HG03439 (cell line): Measurements from ENCODE around the gene DNAH7.

Experiments
- ATAC-seq: cut with Tn5 transposase; IDR thresholded peaks from one replicate; pipeline ENCODE4 v1.9.1; 2021; ENCODE audit warnings: mild to moderate bottlenecking, moderate library complexity; ENCODE audit not compliant: unreplicated experiment

DNAH7 gene

GRCh38 chr2:195818106-195818505, 250.5 kb downstream of the DNAH7 start:
- no peak for ATAC-seq

GRCh38 chr2:195815083-195815482, 253.6 kb downstream of the DNAH7 start:
- no peak for ATAC-seq

GRCh38 chr2:195813421-195813820, 255.2 kb downstream of the DNAH7 start:
- no peak for ATAC-seq

GRCh38 chr2:195810340-195811098, 258.1 kb downstream of the DNAH7 start:
- no peak for ATAC-seq

- ATAC-seq, result no peak
These were observed 260.4 kb downstream of the DNAH7 start for GRCh38 chr2:195808189-195808588.

- no peak for ATAC-seq
These were observed 263.2 kb downstream of the DNAH7 start for GRCh38 chr2:195805283-195805976.

- ATAC-seq, result no peak
These were observed 272.8 kb downstream of the DNAH7 start for GRCh38 chr2:195795879-195796278.

- no peak for ATAC-seq
These were observed 274.8 kb downstream of the DNAH7 start for GRCh38 chr2:195793881-195794280.

- ATAC-seq, result no peak
These were observed 286.5 kb downstream of the DNAH7 start for GRCh38 chr2:195782156-195782555.

GRCh38 chr2:195779491-195779890, 289.1 kb downstream of the DNAH7 start:
- no peak for ATAC-seq

- ATAC-seq, result no peak
These were observed 298.7 kb downstream of the DNAH7 start for GRCh38 chr2:195769975-195770374.

GRCh38 chr2:195768431-195768830, 300.2 kb downstream of the DNAH7 start:
- ATAC-seq, result no peak

GRCh38 chr2:195766691-195767090, 301.9 kb downstream of the DNAH7 start:
- no peak for ATAC-seq

- ATAC-seq, result no peak
These were observed 304.8 kb downstream of the DNAH7 start for GRCh38 chr2:195763866-195764265.

- no peak for ATAC-seq
These were observed 308.8 kb downstream of the DNAH7 start for GRCh38 chr2:195759877-195760276.

- ATAC-seq, result no peak
These were observed 309.8 kb downstream of the DNAH7 start for GRCh38 chr2:195758846-195759245.

GRCh38 chr2:195756218-195756942, 312.3 kb downstream of the DNAH7 start:
- ATAC-seq, result no peak

- ATAC-seq, result no peak
These were observed 327.4 kb downstream of the DNAH7 start for GRCh38 chr2:195741191-195741590.

GRCh38 chr2:195737511-195738325, 330.9 kb downstream of the DNAH7 start:
- no peak for ATAC-seq

- no peak for ATAC-seq
These were observed 333.3 kb downstream of the DNAH7 start for GRCh38 chr2:195735347-195735746.

GRCh38 chr2:195734931-195735330, 333.7 kb downstream of the DNAH7 start:
- no peak for ATAC-seq
